OCI-M2 (cell line): ENCODE measurements around the gene CENPX.

Experiments
- DNase-seq: peaks from one replicate; lab custom pipeline; 2025; ENCODE audit not compliant: unreplicated experiment; lab: John Stamatoyannopoulos, UW

The CENPX gene

DNA sequence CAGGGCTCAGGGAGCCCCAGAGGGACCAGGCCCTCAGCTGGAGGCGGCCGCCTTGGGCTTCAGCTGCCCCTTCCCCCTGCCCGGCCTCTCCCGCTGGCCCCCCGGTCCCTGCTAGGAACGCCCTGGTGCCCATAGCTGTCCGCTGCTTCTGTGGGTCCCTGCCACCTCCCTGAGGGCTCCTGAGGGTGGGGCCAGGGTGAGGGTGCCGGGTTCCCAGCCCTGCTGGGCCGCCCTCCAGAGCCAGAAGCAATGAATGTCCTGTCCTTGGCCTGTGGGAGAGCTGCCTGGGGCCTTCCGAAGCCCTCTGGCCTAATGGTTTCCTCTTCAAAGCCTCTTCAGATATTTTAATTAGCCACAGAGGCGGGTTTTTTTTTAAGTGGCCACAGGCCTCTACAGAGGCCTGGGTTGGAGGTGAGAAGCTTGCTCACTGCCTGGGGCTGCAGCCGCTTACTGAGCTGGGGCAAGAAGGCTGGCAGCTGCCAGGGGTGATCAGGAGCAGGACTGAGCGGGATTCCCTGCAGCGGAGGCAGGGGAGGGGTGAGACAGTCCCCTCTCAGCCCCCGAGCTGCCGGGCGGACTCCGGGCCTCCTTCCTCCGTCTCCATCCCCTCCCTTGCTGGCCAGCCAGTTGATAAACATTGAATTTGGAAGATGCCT is 9.9 kb downstream of the CENPX start:
- DNase-seq = no peak

- DNase-seq = no peak
Measured at GRCh38 chr17:82012261-82012639, 10.4 kb downstream of the CENPX start.

- DNase-seq = no peak
Measured at GRCh38 chr17:82011617-82012187, 11.0 kb downstream of the CENPX start.

DNA sequence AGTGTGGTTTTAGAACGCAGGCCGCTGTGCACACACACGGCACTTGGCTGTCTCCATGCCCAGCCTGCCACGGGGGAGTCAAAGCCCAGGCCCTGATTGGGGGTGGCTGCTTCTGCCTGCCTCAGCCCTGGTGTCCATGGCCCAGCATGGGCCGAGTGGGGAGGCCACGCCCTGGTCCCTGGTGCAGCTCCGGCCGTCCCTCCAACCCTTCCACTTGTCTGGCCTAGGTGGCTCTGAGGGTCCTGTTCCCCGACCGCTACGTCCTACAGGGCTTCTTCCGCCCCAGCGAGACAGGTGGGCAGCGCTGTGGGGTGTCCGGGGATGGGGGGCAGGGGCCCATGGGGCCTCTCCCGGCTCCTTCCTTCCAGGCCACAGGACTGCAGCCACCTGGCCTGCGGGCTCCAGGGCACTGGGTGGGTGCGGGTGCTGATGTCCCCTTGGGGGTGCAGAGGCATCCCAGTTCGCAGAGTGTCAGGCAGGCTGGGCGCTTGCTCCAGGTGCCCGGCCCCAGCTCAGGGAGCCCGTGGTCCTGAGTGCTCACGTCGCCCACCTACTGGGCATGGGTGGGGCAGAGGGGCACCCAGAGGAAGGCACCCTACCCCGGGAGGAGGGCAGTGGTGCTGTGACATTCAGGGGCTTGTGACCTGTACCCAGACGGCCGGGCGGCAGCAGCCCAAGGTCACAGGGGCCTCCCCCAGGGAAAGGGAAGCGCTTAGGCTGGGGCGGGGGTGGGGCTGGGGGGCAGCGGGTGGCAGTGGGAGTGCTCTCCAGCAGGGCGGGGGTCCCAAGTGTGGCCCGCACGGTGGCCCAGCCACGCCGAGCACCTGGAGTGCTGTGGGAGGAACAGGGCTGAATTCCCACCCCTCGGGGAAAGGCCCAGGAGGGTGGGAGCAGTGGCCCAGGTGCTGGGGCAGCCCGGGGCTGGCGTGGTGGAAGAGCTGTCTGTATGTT is 11.8 kb downstream of the CENPX start:
- no peak for DNase-seq

DNA sequence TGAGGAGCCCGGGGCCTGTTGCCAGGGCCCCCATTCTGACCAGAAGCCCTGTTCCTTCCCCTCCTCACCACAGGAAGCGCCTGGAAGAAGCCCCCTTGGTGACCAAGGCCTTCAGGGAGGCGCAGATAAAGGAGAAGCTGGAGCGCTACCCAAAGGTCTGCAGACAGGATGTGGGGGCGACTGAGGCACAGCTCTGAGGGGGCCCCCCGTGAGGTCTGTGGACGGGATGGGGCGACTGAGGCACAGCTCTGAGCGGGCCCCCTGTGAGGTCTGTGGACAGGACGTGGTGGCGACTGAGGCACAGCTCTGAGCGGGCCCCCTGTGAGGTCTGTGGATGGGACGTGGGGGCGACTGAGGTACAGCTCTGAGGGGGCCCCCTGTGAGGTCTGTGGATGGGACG is 13.3 kb downstream of the CENPX start:
- DNase-seq = no peak

- DNase-seq = no peak
Measured at GRCh38 chr17:82008941-82009405, 13.7 kb downstream of the CENPX start.

GRCh38 chr17:82008258-82008940 is 14.3 kb downstream of the CENPX start:
- no peak for DNase-seq

DNA sequence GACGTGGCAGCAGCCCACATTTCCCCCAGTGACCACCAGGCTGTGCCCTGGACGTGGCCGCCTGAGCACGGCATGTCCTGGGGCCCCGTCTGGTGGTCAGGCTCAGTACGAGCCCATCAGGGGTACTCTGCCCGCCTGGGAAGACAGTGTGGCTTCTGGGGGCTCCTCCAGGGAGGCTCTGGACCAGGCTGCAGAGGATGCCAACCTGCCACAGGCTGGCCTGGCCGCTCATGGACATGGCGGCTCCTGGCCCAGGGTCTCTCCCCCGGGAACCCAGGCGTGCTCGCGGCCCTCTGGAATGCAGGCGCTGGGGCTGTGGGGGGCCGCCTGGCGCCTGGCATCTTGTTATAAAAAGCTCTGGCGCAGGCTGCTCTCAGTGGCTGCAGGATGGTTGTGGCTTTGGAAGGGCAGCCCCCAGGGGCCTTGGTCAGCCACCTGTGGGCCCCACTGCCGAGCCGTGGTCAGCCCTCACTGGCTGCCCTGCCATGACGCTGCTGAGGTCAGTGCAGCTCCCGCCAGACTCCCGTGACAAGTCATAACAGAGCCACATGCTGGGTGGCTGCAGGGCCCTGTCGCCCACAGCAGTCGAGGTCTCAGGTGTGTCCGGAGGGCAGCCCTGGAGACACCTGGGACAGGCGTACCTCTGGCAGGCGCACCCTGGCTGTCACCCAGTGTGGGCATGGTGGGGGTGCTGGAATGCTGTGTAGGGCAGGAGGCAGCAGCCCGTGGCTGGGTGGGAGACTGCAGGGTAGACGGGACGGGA is 15.0 kb downstream of the CENPX start:
- DNase-seq = no peak

GRCh38 chr17:82007228-82007494 is 15.5 kb downstream of the CENPX start:
- no peak for DNase-seq

GRCh38 chr17:82006468-82007227 is 16.0 kb downstream of the CENPX start:
- DNase-seq = no peak

DNA sequence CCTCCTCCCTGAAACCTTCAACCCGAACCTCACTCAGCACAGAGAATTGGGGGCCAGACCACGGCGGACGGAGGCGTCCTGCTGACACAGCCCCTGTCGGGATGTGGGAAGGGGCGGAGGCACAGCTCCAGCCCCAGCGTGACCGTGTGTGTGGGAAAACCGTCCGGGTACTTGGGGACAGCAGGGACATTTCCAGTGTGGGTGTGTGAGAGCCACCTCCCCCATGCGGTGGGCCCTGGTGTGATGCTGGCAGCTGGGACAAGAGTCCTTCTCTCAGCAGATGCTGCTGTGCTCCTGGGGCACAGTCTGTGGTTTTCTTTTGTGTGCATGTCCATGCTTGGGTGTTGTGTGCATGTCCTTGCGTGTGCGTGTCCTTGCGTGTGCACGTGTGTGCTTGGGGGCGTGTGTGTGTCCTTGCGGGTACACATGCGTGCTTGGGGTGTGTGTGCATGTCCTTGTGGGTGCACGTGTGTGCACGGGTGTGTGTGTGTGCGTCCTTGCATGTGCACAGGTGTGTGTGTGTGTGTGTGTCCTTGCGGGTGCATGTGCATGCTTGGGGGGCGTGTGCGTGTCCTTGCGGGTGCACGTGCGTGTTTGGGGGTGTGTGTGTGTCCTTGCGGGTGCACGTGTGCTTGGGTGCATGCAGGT is 16.9 kb downstream of the CENPX start:
- no peak for DNase-seq

GRCh38 chr17:82004517-82005455 is 17.9 kb downstream of the CENPX start:
- DNase-seq = no peak

- no peak for DNase-seq
Measured at GRCh38 chr17:82003411-82004381, 19.0 kb downstream of the CENPX start.

DNA sequence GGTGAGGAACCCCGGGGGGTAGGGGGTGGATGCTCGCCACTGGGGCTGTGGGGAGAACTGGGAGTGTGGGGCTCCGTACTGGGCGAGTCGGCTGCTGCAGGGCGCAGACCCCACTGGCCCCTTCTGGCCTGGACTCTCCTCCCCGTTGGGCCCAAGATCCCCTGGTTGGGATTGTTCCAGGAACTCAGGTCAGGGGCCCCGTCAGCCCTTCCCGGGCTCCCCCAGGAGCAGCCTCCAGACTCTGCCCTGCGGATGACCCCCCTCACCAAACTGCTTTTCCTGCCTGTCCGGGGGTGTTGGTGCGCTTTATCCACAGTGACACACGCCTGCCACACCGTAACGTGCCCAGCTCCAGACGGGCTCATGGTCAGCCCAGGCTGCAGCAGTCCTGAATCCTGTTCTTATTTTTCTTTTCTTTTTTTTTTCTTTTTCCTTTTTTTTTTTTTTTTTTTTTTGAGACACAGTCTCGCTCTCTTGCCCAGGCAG is 21.1 kb downstream of the CENPX start:
- DNase-seq = no peak

- no peak for DNase-seq
Measured at GRCh38 chr17:82000803-82001570, 21.7 kb downstream of the CENPX start.

DNA sequence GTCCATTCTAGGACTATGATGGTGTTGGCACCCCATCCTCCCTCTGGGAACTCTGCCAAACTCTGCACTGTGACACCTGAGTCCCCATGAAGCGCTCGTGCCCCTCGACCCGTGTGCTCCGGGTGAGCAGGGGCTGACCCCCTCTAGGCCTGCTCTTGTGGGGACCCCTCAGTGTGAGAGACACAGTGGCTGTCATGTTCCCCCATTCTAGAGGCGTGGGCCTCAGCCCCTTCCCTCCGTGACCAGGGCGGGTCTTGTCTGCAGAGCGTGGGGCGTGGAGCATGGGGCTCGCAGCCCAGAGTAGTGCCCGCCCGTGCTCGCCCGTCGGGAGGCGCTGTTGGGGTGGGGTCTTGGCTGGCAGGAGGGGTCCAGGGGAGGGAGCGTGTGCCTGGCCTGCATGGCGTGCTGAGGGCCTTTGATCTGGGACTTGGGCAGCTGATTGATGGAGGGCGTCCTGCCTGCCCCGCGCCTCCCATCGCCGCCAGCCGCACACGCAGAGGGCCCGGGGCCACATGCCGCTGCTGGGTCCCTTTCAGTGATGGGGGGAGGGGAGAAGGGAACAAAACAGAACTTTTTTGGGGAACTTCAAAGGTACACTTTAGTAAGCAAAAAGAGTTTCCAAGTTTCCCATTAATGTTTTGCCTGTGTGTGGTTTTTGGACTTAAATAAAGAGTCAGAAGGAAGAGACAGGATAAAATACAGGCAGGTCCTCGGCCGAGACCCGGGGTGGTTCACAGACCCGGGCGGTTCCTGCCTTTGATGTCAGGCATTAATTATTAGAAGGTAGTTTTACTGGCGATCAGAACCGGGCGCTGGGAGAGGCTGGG is 22.5 kb downstream of the CENPX start:
- no peak for DNase-seq
